ENCODE measurements around the gene EXOC4.
A peak's percentile ranks its signal among the peaks of the same experiment; 100 is the strongest.

The EXOC4 gene

DNA sequence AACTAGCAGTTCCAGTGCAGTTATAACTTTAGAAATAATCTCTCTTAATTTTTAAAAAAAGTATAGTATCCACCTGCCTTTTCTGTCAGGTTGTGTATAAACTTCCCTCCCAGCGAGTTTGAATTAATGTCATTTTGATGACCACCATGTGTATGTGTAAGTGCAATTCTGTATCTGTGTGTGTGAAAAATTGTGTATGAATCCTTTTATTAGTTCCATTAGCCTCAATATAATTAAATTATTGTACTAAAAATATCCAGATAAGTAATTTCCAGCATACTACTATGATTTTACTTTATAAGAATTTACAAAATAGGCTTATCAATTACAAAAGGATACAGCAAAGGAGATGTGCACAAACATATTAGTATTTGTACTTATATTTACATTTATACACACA is 453.1 kb downstream of the EXOC4 start:
- DNase-seq, result no peak
- no peak overlapping the region for H3K27ac Mint-ChIP-seq
- no peak overlapping the region for H3K4me3 Mint-ChIP-seq
- no peaks in the 10 kb centered on the region for H3K9me3 Mint-ChIP-seq
- no peak for ATAC-seq
- no peaks in the 10 kb centered on the region for H3K27me3 Mint-ChIP-seq
- H3K4me1 Mint-ChIP-seq, result no peaks in the 10 kb centered on the region

DNA sequence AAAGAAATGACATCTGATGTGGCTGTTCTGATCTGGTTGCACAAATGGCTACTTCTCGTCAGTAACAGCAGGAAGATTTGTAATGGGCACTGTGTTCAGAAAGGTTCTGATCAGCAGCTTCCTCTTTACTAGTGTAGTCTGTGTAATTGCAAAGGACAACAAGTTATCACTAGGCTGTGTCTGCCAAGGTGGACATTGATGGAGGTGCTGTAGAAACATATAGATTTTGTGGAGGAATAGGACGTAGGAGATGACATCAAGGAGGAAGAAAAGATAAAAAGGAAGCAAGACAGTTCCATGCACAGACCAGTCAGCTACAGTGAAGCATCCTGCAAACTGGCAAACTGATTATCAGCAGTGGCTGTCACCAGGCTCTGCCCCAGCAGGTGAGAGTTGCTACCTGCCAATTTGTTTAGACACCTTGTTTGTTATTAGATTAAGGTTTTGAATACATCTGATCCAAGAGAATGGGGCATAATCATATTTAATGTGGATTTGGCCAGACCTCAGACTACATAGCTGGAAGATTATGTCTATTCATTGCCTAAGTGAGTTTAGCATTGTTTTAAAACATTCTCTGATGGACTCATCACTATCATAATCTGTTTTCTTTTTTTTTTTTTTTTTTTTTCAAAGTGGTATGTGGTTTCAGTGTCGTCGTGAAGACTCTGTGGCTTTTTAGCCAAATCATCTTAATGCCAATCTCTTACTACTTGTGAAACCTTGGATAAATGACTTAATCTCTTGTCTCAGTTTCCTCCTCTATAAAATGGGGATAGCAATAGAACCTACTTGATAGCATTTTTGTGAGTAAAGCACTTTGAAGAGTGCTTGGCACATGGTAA is 456.4 kb downstream of the EXOC4 start:
- ATAC-seq, result no peak
- Mint-ChIP-seq H3K9me3 (no peaks in the 10 kb centered on the region), H3K4me1 (no peaks in the 10 kb centered on the region), H3K27me3 (no peaks in the 10 kb centered on the region), H3K27ac (no peak overlapping the region), H3K4me3 (no peak overlapping the region)
- DNase-seq, result no peak

DNA sequence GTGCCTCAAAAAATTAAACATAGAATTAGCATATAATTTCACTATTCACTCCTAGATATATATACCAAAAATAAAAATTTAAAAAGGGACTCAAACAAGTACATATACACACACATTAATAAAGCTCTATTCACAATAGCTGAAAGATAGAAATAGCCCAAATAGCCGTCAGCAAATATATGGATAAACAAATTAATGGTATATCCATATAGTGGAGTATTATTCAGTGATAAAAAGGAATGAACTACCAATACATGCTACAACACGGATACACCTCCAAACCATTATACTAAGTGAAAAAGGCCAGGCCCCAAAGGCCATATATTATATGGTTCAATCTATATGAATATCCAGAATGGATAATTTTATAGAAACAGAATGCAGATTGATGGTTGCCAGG is 459.7 kb downstream of the EXOC4 start:
- H3K4me1 Mint-ChIP-seq, result no peaks in the 10 kb centered on the region
- no peaks in the 10 kb centered on the region for H3K27me3 Mint-ChIP-seq
- ATAC-seq (no peak), DNase-seq (no peak)
- H3K4me3 Mint-ChIP-seq, result no peak overlapping the region
- no peak overlapping the region for H3K27ac Mint-ChIP-seq
- H3K9me3 Mint-ChIP-seq, result no peaks in the 10 kb centered on the region

DNA sequence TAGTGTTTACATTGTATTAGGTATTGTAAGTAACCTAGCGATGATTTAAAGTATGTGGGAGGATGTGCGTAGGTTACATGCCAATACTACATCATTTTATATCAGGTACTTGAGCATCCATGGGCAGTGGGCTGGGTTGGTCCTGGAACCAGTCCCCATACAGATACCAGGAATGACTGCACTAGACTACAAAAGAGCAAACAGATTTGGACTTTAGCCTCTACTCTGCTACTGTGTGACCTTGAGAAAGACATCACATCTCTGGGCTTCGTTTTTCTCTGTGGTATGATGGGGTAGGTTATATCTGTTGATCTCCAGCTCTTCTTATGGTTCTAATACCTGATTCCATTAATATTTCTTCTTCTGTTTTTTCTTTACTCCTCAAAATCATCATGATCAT is 461.8 kb downstream of the EXOC4 start:
- Mint-ChIP-seq H3K4me1 (no peaks in the 10 kb centered on the region), H3K27me3 (no peaks in the 10 kb centered on the region), H3K4me3 (no peak overlapping the region), H3K27ac (no peak overlapping the region), H3K9me3 (peaks cover 0 to 9% of the 10 kb centered on the region in 2 donors)
- DNase-seq, result no peak
- no peak for ATAC-seq

DNA sequence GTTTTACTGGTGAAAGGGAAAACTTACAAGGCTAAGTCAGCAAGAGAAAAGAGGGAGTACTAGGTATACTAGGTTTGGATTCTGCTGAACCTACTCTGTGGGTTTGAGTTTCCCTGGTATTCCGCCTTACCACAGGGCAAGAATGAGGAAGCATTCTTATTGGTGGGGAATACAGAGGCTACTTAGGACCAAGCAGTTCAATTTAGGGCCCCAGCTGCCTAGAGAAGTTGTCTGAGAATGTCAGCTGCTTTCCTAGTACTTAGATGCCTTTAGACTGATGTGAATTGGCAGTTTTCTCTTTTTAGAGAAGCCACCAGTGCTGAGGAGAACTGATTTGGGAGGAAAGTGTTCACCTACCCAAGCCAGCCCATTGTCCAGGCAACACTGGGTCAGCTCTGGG is 465.3 kb downstream of the EXOC4 start:
- Mint-ChIP-seq H3K9me3 (peaks cover 0 to 9% of the 10 kb centered on the region in 2 donors), H3K27me3 (no peaks in the 10 kb centered on the region), H3K4me1 (no peaks in the 10 kb centered on the region), H3K4me3 (no peak overlapping the region), H3K27ac (no peak overlapping the region)
- DNase-seq (no peak), ATAC-seq (no peak)

DNA sequence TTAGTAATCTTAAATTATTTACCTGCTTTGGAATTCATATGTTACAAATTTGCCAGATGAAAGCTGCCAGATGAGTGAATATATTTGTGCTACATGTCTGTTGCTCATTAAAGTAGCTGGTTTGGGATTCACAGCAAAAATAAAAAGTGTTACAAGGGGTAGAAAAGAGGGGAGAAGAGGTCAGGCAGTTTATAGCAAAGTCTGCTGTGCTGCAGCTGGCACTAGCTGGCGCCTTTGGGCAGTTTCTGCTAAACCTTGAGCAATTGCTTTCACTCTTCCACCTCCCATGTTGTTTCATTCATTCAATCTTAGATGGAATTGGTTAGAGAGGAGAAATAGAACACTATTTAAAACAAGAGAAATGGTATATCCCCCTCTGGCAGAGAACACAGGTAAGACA is 470.2 kb downstream of the EXOC4 start:
- no peak overlapping the region for H3K4me3 Mint-ChIP-seq
- no peaks in the 10 kb centered on the region for H3K27me3 Mint-ChIP-seq
- H3K4me1 Mint-ChIP-seq, result no peaks in the 10 kb centered on the region
- peaks cover 0 to 14% of the 10 kb centered on the region in 2 donors for H3K9me3 Mint-ChIP-seq
- DNase-seq, result no peak
- H3K27ac Mint-ChIP-seq, result no peak overlapping the region
- ATAC-seq, result no peak

DNA sequence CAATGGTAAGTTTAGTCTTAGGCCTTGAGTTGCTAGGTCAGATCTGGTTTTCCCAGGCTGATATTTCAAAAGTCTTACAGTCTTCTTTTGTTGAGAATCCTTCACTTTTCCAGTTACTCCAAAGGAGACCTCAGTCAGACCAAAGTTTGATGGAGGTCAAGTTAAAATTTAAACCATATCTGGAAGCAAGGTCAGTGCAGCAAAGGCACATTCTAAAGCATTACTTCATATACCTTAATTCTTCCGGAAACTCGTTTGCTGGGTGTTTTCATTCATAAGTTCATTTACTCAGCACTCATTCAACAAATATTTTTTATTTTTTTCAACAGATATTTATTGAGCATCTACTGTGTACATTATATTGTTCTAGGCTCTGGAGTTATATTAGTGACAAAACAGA is 471.3 kb downstream of the EXOC4 start:
- DNase-seq, result no peak
- Mint-ChIP-seq H3K27me3 (no peaks in the 10 kb centered on the region), H3K27ac (no peak overlapping the region), H3K4me1 (no peaks in the 10 kb centered on the region), H3K9me3 (peaks cover 0 to 10% of the 10 kb centered on the region in 2 donors), H3K4me3 (no peak overlapping the region)
- ATAC-seq, result no peak

DNA sequence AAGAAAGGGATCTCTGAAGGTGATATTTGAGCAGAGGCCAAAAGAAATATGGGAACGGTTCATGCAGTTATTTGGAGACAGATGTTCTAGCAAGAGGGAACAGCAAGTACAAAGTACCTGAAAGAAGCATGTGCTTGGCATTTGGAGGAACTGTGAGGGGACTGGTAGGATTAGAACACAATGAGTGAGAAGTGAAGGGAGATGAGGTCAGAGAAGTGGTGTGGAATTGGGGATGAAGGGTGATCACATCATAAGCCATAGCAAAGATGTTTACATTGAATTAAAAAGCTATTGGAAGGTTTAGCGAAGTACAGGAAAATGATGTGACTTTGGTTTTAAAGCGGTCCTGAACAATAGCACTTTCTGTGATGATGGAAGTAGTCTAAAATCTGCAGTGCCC is 471.8 kb downstream of the EXOC4 start:
- DNase-seq, result no peak
- Mint-ChIP-seq H3K27ac (peak overlapping the region in 1 of 2 donors; percentile 45), H3K27me3 (no peaks in the 10 kb centered on the region), H3K4me1 (no peaks in the 10 kb centered on the region), H3K4me3 (no peak overlapping the region), H3K9me3 (peaks cover 0 to 6% of the 10 kb centered on the region in 2 donors)
- ATAC-seq, result no peak

DNA sequence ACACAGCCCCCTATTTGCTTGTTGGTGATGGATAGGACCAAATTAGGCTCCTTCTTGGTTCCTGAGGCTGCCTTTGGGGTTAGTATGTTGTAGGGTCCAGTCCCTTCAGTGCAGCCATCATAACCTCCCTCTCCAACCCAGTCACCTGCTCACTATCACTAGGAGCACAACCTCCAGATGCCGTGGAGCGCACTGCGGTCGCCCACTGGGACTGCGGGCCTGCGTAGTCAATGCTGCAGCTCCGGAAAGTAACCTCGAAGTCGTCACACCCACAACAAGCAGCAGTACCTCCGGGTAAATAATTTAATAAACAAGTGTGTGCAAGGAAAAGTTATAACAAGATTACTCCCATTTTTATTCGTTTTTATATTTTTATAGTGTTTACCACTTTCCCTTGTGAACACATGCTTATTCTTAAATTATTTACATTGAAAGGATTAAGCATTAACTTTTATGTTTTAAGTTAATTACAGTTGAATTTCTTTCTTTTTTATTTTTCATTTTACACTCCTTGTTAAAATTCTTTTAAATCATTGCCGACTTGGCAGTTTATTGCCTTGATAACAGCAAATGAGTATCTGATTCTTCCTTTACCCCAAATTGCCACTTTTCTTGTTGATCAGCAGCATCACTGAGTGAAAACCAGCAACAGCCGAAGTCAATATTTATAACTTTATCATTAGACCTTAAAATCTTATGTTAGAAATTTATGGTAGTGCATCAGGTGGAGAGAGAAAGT is 474.8 kb downstream of the EXOC4 start:
- no peaks in the 10 kb centered on the region for H3K27me3 Mint-ChIP-seq
- DNase-seq (no peak), ATAC-seq (no peak)
- peak overlapping the region in 1 of 2 donors; percentile 63 for H3K27ac Mint-ChIP-seq
- no peaks in the 10 kb centered on the region for H3K4me1 Mint-ChIP-seq
- H3K9me3 Mint-ChIP-seq, result peaks cover 0 to 6% of the 10 kb centered on the region in 2 donors
- no peak overlapping the region for H3K4me3 Mint-ChIP-seq

DNA sequence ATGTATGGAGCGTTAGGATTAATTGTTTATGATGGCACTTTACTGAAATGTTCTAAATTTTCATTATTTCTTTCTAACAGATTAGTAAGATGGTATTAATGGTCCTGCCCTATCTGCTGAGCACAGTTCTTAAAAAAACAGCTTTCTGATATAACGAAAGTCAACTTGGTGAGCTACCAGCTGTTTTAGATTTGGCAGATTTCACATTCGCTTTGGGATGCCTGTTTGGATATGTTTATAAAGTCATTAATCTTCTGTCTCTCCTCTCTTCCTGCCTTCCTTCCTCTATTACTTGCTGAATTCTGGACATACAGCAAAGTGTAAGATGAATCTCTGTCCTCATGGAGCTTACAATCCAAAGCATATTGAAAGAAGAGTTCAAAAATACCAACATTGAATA is 477.5 kb downstream of the EXOC4 start:
- ATAC-seq (no peak), DNase-seq (no peak)
- Mint-ChIP-seq H3K27ac (no peak overlapping the region), H3K27me3 (no peaks in the 10 kb centered on the region), H3K4me3 (no peak overlapping the region), H3K4me1 (no peaks in the 10 kb centered on the region), H3K9me3 (peaks cover 0 to 6% of the 10 kb centered on the region in 2 donors)

DNA sequence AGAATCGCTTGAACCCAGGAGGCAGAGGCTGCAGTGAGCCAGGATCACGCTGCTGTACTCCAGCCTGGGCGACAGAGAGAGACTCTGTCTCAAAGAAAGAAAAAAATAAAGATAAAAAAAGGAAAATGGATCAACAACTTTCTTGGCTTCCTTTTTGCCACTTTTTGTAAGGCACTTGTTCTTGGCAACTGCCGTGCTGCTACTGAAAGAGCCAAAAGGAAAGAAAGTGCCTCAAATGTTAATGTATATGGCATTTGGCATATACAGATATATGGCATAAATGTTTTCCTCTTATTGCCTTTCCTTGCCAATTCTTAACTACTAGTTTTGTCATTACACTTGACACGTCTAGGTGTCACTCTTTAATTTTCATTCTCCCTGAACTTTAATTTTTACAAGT is 480.5 kb downstream of the EXOC4 start:
- Mint-ChIP-seq H3K27me3 (no peaks in the 10 kb centered on the region), H3K4me1 (no peaks in the 10 kb centered on the region), H3K9me3 (no peaks in the 10 kb centered on the region), H3K4me3 (no peak overlapping the region), H3K27ac (no peak overlapping the region)
- ATAC-seq (no peak), DNase-seq (no peak)

DNA sequence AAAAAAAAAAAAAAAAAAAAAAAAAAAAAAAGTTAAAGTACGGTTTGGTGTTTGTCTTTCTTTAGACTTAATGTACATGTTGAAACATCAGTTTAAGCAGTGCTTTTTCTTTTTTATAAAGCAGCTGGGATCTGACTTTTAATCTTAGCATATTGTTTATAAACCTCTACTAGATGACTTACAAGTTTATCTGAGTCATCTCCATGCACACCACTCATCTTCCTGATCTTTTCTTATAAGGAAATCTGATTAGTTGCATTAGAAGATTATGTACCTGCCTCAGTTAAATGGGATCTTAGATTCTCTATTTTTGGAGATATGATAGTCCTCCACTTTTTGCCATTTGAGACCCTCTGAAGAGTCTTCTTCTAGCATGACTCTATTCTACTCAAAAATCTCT is 482.3 kb downstream of the EXOC4 start:
- no peaks in the 10 kb centered on the region for H3K27me3 Mint-ChIP-seq
- DNase-seq (no peak), ATAC-seq (no peak)
- H3K4me1 Mint-ChIP-seq, result no peaks in the 10 kb centered on the region
- no peaks in the 10 kb centered on the region for H3K9me3 Mint-ChIP-seq
- no peak overlapping the region for H3K27ac Mint-ChIP-seq
- H3K4me3 Mint-ChIP-seq, result no peak overlapping the region

DNA sequence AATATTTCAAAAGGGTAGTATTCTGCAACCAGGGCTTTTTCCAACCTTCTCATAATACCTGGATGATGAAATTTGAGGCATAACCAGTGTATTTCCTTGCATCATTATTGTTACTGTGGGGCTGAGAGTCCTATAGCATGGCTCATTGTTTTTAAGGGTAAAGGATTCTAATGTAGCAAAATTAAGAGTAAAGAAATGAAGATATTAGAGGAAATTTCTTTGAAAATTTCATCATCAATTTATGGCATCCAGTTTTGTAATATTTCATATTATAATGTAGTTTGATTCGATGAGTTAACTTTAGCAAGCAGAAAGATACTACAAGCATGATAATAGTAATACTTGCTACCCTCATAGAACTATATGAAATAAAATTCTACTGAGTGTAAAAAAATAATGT is 486.9 kb downstream of the EXOC4 start:
- DNase-seq, result no peak

DNA sequence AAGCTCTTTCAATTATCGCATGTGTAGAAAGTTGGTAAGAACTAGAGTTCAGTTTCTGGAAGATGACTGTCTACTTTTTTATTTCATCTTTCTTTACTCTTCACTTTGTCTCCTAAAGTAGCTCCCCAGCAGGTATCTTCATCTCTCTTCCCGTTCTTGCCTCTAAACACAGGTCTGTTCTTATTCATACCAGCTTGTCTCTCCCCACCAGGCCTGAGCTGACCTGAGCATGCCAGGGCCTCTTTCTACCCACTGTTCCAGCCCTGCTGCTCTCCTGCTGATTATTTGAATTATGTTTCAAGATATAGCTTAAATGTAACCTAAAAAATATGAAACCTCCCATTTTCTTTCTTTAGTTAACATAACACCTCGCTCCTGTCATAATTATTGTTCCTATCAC is 488.2 kb downstream of the EXOC4 start:
- Mint-ChIP-seq H3K4me1 (no peaks in the 10 kb centered on the region), H3K27me3 (no peaks in the 10 kb centered on the region), H3K4me3 (no peak overlapping the region), H3K27ac (no peak overlapping the region), H3K9me3 (no peaks in the 10 kb centered on the region)
- ATAC-seq (no peak), DNase-seq (no peak)

More for the DNA sequence above, 486.9 kb downstream of the EXOC4 start:
- no peak for ATAC-seq
- no peaks in the 10 kb centered on the region for H3K27me3 Mint-ChIP-seq
- no peaks in the 10 kb centered on the region for H3K9me3 Mint-ChIP-seq
- H3K4me1 Mint-ChIP-seq, result no peaks in the 10 kb centered on the region
- no peak overlapping the region for H3K4me3 Mint-ChIP-seq
- no peak overlapping the region for H3K27ac Mint-ChIP-seq

DNA sequence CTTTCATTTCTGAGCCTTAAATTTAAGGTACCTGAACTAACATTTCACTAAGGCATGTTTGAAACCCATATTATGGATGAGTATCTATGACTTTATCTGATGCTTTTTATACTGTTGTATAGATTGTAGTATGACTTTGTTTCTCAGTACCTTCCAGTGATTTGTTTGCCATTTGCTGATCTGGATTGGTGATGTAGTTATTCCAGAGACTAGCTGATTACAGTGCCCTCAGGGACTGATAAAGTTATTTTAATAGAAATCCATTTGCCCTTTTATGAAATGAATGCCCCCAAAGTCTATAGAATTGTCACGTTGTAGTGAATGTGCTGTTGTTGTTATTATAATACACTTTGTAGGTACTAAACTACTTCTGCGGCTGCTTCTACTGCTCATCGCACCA is 488.8 kb downstream of the EXOC4 start:
- ATAC-seq, result no peak
- H3K4me1 Mint-ChIP-seq, result no peaks in the 10 kb centered on the region
- no peak overlapping the region for H3K4me3 Mint-ChIP-seq
- H3K27me3 Mint-ChIP-seq, result no peaks in the 10 kb centered on the region
- DNase-seq, result no peak
- H3K9me3 Mint-ChIP-seq, result no peaks in the 10 kb centered on the region
- no peak overlapping the region for H3K27ac Mint-ChIP-seq

DNA sequence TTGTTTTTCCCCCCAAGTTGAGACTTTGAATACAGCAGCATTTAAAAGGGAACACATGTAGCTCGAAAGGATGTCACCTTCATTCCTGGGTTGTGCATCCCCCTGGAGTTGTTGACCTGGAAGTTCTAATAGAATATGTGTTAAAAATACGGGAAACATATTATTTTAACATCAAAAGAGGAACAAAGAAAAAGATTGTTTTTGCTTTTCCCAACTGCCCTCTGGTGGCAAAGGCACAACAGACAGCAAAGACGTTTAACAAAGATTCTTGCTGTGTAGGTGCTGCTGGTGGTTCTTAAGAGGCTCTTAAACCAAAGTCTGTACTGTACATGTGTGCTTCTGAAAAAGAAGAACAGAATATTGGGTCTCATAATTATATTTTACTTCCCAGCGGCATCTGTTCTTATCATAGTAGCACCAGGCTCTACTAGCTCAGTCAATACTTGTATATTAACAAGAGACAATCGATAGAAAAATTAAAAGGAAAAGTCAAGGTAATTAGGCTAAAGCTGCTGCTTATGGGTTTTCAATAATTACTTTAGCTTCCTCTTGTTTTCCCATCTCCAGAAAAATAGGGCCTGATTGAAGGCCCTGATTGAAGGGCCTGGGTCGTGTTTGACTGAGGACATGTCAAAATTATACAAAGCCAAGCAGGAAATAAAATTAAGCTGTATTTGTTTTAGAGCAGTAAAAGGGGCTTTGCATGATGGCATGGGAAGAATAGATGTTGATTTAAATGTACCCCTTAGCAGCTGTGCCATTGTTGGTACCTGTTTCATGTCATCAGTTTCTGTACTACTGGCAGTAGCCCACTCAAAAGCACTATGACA is 490.0 kb downstream of the EXOC4 start:
- DNase-seq, result no peak
- no peak for ATAC-seq
- Mint-ChIP-seq H3K4me1 (no peaks in the 10 kb centered on the region), H3K4me3 (no peak overlapping the region), H3K27ac (no peak overlapping the region), H3K9me3 (no peaks in the 10 kb centered on the region), H3K27me3 (no peaks in the 10 kb centered on the region)

Data from stimulated activated naive CD8-positive, alpha-beta T cell treated with anti-CD3 and anti-CD28 coated beads, Interleukin-15, amount 100 ng/mL, for 72 hours (primary cell).